Nephron (organoid): Measurements from ENCODE around the gene RNASE8.
"Not testable (repeated sequence)": the region's sequence is repeated elsewhere in the genome, so short reads cannot be mapped to it uniquely, and the experiment has no call there.

Source experiments
- H3K27ac Mint-ChIP-seq, 3 experiments: 2 replicates each; pipeline ENCODE4 v1.8.0; 2020; ENCODE audit warnings: mixed read lengths in 3 of 3, mild to moderate bottlenecking in 2 of 3, moderate library complexity in 1 of 3
- H3K27me3 Mint-ChIP-seq: 2 replicates; pipeline ENCODE4 v1.8.0; 2021; ENCODE audit warnings: low read depth, mild to moderate bottlenecking, moderate library complexity, mixed read lengths
- H3K36me3 Mint-ChIP-seq: 2 replicates; pipeline ENCODE4 v1.8.0; 2020; ENCODE audit warnings: low read depth, mixed read lengths
- H3K4me1 Mint-ChIP-seq: 2 replicates; pipeline ENCODE4 v1.8.0; 2020; ENCODE audit warnings: mixed read lengths
- H3K4me3 Mint-ChIP-seq, 3 experiments: 2 replicates each; pipeline ENCODE4 v1.8.0; 2020; ENCODE audit warnings: mild to moderate bottlenecking in 3 of 3, mixed read lengths in 3 of 3, moderate library complexity in 2 of 3
- H3K9me3 Mint-ChIP-seq: 2 replicates; pipeline ENCODE4 v1.8.0; 2020; ENCODE audit warnings: mixed read lengths
- CTCF ChIP-seq, 3 experiments: fragments of 200-600 bp; sonication (generic); IDR thresholded peaks; one replicate each; pipeline ENCODE4 v1.5.0; 2021; ENCODE audit warnings: antibody characterized with exemption in 3 of 3; ENCODE audit not compliant: unreplicated experiment in 3 of 3

Gene RNASE8

DNA sequence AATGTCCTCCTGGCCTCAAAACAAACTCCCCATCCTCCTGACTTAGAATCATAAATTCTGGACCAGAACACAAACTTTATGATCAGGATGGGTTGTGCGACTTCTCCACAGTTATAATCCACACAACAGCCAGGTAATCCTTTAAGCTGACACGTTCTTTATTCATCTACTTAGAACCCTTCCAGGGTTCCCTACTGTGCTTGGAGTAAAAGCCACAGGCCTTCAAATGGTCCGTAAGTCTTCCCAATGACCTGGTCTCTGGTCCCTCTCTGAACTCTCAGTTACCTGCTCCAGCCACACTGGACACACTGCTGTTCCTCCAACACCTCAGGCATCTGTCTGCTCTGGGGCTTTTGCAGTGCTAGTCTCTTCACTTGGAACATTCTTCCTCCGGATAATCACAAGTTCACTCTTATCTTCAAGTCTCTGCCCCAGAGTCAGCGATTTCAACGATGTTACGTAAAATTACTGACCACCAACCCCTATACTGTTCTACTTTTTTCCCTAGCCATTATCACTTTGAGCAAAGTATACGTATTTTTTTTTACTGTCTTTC, 17.2 kb upstream of the RNASE8 start:
- Mint-ChIP-seq H3K27me3 (no peaks in the 10 kb centered on the region), H3K27ac (peak overlapping the region; percentile 89 to 99 (median 94)), H3K4me1 (peaks cover 62% of the 10 kb centered on the region), H3K4me3 (peak overlapping the region in 2 of 3 experiments; percentile 11 to 35), H3K9me3 (no peaks in the 10 kb centered on the region), H3K36me3 (no peaks in the 10 kb centered on the region)
- peak in 1 of 3 experiments; percentile 17 for TF ChIP-seq CTCF (IDR thresholded peaks at IDR 0.05; ENCODE audit: unreplicated experiment in 3 of 3)

GRCh38 chr14:21040941-21041340, 16.7 kb upstream of the RNASE8 start:
- H3K27ac Mint-ChIP-seq: peak overlapping the region in 1 of 3 experiments; percentile 66
- H3K4me3 Mint-ChIP-seq, H3K27me3 Mint-ChIP-seq, H3K36me3 Mint-ChIP-seq, H3K9me3 Mint-ChIP-seq: not testable (repeated sequence)
- H3K4me1 Mint-ChIP-seq: peaks cover 62% of the 10 kb centered on the region

DNA sequence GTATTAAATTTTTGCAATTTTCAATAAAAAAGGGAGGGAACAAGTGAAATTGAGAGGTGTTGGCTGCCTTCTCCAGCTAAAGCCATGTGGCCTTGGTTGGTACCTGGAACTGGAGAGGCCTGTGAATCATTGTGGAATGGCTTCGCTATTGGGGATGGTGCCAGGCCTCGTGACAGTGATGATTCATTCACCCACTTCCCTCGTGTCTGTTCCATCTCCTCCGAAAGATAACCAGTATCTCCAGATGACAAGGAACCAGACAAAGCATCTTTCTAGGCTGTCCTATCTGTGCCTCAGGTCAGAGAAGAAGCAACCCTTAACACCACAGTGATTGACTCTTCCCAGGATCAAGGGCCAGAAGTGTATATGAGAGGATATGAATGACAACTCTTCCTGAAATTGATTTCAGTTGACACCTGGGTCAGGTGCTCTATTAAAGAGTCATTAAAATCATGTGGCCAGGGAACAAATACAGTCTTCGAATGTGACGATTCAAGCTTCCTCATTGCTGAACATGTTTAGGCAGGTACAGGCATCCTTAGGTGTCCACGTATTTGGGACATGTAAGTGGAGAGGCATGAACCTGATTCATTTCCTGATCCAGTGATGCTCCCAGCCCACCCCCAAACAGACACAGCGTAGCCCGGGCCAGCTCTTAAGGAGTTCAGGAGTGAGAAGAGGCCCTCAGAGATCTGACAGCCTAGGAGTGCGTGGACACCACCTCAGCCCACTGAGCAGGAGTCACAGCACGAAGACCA, 15.8 kb upstream of the RNASE8 start, which contains the start of gene RNASE7:
Gene RNASE7 (plus strand): TSS at position 687 of the 758 bp plus-strand sequence. CDS start 631 bp downstream, outside the sequence.
- H3K27ac Mint-ChIP-seq: peak within 1 kb of the TSS; percentile 34 to 83 (median 58)
- no peak within 1 kb of the TSS for H3K4me3 Mint-ChIP-seq

GRCh38 chr14:21042918-21043317, 14.7 kb upstream of the RNASE8 start:
- peaks cover 52% of the 10 kb centered on the region for H3K4me1 Mint-ChIP-seq
- H3K27ac Mint-ChIP-seq: peak overlapping the region in 2 of 3 experiments; percentile 34 to 58
- no peaks in the 10 kb centered on the region for H3K27me3 Mint-ChIP-seq
- no peaks in the 10 kb centered on the region for H3K36me3 Mint-ChIP-seq
- no peak overlapping the region for H3K4me3 Mint-ChIP-seq
- TF ChIP-seq CTCF (IDR thresholded peaks at IDR 0.05; ENCODE audit: unreplicated experiment in 3 of 3): no peak
- H3K9me3 Mint-ChIP-seq: no peaks in the 10 kb centered on the region

More for the DNA sequence above, 15.8 kb upstream of the RNASE8 start, which contains the start of gene RNASE7:
- Mint-ChIP-seq H3K36me3 (no peaks in the 10 kb centered on the region), H3K9me3 (no peaks in the 10 kb centered on the region), H3K4me1 (peaks cover 61% of the 10 kb centered on the region), H3K27me3 (no peaks in the 10 kb centered on the region)
- TF ChIP-seq CTCF (IDR thresholded peaks at IDR 0.05; ENCODE audit: unreplicated experiment in 3 of 3): no peak

GRCh38 chr14:21043387-21043973, 14.1 kb upstream of the RNASE8 start:
- H3K4me1 Mint-ChIP-seq: peaks cover 49% of the 10 kb centered on the region
- no peaks in the 10 kb centered on the region for H3K27me3 Mint-ChIP-seq
- TF ChIP-seq CTCF (IDR thresholded peaks at IDR 0.05; ENCODE audit: unreplicated experiment in 3 of 3): no peak
- no peak overlapping the region for H3K4me3 Mint-ChIP-seq
- no peaks in the 10 kb centered on the region for H3K9me3 Mint-ChIP-seq
- no peaks in the 10 kb centered on the region for H3K36me3 Mint-ChIP-seq
- H3K27ac Mint-ChIP-seq: peak overlapping the region; percentile 34 to 58 (median 46)

- no peak overlapping the region for H3K27ac Mint-ChIP-seq
- no peaks in the 10 kb centered on the region for H3K27me3 Mint-ChIP-seq
- no peaks in the 10 kb centered on the region for H3K9me3 Mint-ChIP-seq
- H3K4me1 Mint-ChIP-seq: peaks cover 46% of the 10 kb centered on the region
- no peak overlapping the region for H3K4me3 Mint-ChIP-seq
- no peak for TF ChIP-seq CTCF (IDR thresholded peaks at IDR 0.05; ENCODE audit: unreplicated experiment in 3 of 3)
- H3K36me3 Mint-ChIP-seq: no peaks in the 10 kb centered on the region
Observed at GRCh38 chr14:21043974-21044618, 13.5 kb upstream of the RNASE8 start.
